CD4-positive, alpha-beta T cell treated with Interleukin-1 beta for 1 hour (primary cell): Measurements from ENCODE around the gene AAGAB.
"Not testable (repeated sequence)": the region's sequence is repeated elsewhere in the genome, so short reads cannot be mapped to it uniquely, and the experiment has no call there.

ENCODE experiments used
- DNase-seq, 2 donors: peaks; one replicate each; pipeline ENCODE4 v3.0.0-alpha.2; 2020 to 2022

Gene AAGAB

DNA sequence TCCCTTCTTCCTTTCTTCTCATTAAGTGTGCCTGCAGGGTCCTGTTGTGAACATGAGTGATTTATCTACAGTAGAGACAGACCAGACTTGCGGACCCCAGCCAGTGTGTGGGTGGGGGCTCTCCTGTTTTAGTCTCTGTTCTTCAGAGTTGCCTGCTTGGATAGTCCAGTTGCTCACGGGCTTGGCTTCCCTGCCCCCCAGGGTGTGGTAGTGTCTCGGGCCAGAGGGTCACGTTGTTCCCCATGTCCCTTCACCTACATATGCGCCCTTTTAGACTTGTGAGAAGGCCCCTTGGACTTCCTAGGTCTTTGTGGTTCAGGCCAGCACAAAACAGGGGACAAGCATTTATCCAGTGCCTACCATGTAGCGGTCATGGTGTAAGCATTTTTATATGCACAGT, 85.8 kb downstream of the AAGAB start:
- DNase-seq = no peak

DNA sequence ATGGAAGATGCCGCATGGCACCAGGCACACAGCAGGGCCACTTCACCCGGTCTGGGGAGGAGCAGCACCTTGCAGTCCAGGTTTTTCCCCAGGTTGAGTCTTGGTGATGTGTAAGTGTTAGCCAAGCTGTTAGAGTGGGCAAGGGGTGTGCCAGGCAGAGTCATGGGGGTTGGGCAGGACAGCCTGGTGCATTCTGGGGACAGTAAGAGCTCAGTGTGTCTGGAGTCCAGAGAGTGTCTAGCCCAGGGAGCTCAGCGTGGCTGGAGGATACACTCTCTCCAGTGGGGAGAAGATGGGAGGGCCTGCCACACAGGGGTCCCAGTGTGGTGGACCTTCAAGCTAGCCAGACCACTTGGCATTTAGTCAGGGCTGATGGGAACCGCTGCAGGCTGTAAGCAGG, 87.4 kb downstream of the AAGAB start:
- DNase-seq = no peak

DNA sequence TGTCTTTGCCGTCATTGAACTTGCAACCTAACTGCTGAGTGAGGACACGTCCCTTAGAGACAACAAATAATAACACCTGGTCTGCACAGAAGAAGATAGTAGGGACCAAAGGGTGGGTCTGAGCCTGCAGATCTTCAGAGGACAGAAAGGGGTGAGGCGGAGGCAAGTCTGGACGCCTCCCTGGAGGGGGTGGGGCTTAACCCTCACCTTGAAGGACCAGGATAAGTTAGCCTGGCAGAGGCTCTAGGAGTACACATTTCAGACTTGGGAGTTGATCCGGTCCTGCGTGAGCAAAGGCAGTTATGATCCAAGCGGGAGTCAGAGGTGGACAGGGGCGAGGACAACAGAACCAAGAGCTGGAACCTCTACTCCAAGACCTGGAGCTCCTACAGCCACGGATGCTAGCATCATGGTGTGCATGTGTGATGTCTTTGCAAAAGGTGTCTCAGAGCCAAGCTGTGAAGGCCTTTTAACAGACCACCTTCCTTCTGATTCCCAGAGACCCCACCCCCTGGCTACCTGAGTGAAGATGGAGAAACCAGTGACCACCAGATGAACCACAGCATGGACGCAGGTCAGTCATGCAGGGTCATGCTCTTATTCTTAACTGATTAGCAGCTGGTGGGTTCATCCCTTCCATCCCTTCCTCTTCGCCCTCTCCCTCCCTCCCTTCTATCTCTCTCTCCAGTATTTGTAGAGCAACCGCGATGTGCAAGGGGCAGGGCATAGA, 88.0 kb downstream of the AAGAB start:
- DNase-seq = no peak

DNA sequence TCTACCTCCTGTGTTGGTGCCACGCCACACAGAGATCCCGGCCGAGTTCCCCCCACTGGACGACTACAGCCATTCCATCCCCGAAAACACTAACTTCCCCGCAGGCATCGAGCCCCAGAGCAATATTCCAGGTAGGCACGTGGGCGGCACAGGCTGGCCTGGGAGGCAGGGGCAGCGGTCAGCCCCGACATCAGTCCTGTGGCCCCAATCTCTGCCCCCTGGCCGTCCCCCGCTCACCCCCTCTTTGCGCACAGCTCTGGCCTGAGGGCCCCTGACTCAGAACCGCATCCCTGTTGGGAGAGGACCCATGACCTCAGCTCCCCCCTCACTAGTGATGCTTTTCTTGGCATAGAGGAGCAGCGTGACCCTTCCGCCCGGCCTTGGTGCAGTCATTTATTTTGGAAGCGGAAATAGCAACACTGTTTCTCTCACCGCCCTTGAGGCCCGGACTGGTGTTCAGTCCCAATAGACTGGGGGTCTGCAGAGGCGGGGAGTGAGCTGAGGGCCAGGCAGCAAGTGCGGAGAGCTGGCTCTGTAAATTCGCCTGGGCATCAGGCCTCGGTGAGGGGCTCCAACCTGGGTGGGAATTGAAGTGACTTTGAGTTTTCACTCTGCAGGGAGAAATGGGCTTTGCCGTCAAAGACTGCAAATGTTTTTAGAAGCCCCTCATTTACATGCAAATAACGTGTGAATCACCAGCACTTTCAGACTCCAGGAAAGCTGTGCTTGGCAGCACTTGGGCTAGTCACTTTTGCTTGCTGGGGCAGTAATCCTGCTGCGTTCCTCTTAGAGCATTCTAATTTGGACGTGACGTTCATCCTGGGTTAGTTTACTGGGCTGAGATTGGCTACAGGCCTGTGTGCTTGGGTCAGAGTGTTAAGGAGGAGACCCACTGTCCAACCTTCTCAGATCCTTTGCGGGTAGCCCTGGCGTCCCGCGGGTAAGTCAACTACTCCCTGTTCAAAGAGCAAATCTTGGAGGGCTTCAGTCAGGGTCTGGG, 88.9 kb downstream of the AAGAB start:
- DNase-seq = no peak

DNA sequence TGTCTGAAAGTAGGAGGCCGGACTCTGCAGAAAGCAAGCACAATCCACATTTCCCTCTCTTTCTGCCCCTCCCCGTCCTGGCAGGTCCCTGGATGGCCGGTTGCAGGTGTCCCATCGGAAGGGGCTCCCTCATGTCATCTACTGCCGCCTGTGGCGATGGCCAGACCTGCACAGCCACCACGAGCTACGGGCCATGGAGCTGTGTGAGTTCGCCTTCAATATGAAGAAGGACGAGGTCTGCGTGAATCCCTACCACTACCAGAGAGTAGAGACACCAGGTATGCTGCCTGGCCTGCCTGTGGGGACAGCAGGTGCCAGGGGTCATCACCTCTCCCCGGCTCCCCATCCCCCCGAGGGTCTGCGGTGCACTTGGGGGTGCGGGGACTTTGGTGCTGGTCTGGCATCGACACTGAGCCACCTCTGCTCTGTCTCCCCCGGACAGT, 89.6 kb downstream of the AAGAB start:
- DNase-seq = no peak

DNA sequence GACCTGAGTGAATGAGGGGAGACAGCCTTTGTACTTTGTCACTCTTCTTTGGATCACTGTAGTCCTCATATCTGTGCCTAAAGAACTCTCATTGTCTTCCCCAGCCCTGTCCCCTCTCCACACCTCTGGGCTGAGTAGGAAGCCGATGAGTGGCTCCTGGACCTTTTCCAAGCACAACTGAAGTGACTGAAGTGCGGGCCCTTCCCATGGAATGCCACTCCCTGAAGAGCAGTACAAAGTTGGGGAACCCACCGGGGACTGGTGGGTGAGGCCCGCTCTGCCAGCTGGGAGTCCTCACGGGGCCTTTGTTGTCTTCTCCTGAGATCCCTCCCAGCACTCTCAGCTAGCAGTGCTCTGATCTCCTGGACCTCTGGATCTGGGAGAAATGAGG, 90.1 kb downstream of the AAGAB start:
- DNase-seq = no peak

DNA sequence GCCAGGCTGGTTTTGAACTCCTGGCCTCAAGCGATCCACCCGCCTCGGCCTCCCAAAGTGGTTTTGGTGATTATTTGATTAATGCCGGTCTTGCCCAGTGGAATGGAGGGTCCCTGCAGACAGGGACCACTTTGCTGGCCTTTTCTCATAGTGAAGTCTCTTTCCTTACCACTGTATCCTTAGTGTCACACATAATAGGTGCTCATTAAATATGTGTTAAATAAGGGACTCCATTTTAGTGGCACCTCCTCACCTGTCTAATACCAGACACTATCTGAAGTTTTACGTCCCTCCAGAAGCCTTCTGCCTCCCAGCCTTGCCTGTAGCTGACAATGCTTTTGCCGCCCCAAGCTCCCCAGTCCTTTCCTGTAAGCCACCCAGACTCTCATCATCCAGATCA, 91.3 kb downstream of the AAGAB start:
- DNase-seq = no peak

DNA sequence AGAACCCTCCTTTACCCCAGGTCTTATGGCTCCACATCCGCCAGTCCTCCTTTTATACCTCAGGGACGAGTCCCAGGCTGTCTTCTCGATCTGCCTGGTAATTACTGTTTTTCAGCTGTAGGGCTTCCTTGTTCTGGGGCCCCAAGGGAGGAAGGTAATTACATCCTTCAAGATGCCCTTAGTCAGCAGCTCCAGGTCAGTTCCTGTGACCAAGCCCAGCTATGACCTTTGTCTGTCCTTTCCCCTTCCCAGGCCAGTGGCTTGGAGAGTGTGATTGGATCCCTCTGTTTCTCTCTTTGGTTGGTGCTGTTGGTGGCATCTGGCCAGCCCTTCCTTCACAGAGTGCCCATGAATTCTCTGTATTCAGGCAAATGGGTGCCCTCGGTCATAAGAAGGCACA, 92.6 kb downstream of the AAGAB start:
- DNase-seq = no peak

DNA sequence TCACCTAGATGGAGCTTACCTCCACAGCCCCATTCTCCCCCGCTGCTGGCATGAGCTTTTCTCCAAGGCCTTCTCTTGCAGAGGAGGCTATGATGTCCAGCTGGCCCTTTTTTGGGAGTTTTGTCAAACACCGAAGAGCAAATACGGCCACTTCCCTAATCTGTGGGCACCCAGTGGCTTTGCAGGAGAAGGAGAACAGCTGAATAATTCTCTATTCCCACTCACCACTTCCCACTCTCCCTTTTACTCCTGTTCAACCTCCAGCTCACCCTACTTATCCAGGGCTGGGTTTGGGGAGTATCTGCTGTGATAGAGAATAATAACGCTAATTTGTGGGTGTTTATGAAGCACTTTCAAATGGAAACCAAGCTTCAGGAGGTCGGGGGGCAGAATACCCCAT, 93.0 kb downstream of the AAGAB start:
- no peak for DNase-seq

DNA sequence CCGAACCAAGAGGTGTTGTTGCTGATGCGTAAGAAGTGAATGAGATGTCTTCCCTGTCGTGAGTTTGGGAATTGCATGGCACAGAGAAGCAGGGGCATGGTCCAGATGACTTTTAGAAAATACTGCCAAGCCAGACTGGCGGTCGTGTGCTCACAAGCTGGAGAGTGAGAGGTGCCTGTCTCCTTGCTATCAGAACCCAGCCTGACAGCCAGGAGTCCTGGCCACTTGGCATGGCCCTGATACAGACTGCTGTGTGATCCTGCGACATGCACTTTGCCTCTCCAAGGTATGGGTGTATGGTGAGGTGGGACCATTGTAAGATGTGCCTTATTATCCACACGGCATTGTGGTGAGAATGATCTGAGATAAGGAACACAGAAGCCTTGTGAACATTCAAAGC, 96.1 kb downstream of the AAGAB start:
- no peak for DNase-seq

DNA sequence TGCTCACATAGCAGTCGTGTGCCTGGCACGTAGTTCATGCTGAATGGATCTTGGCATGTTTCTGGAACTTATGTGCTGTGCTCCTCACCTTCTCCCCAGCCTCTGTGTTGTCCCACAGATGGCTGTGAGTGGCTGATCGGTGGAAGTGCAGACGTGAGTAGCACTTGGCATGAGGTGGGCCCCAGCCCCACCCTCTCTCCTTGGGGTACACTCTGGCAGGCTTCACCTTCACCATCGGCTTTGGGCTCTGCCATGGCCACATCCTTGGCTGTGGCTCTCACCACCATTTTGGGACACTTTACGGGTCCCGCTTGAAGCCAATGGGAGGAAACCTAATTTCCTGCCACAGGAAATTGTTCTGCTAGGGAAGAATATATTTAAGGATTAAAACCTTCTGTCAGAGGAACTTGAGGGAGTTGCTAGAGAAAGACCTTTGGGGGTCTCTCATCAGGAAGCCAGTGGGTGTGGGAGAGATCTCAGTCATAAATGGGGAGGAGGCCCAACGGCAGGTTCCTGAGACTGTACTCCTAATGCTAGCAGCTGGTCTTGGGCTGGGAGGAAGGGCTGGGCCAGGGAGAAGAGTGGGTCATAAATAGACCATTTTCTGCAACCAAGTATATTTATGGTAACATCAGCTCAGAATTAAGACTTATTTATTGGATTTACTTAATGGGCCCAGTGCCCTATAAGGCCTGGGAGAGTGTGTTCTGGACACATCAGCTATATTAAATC, 96.8 kb downstream of the AAGAB start:
- no peak for DNase-seq

DNA sequence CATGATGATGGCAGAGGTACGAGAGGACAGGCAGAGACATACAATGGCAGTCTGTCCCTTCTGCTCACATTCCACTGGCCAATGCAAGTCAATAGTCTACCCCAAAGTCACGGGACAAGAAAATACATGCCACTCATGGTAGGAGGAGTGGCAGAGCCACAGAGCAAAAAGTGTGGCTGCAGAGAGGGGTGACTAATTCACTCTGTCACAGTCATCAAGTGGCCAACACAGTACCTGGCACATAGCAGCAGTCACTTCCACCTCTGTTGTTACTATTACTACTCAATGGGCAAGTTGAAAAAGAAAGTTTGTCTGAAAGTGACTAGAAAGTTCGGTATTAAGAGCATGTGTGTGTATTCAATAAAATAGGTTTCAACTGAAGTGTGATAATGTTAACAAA, 97.6 kb downstream of the AAGAB start:
- DNase-seq = no peak

DNA sequence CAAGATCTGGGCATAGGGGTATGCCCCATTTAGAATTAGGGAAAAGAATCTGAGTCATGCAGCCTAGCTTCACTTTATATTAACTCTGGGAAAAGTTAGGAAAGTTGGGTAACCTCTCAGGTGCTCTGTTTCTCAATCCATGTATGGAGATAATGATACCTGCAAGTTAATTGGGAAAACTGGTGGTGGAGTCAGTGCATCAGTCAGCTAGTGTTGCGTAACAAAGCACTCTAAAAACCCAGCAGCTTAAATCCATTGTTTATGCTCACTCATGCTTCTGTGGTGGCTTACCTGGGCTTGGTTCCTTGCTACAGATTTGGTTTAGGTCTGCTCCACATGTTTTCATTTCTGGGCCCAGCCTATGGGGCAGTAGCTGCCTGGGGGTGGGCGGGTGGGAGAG, 98.0 kb downstream of the AAGAB start:
- DNase-seq = no peak

DNA sequence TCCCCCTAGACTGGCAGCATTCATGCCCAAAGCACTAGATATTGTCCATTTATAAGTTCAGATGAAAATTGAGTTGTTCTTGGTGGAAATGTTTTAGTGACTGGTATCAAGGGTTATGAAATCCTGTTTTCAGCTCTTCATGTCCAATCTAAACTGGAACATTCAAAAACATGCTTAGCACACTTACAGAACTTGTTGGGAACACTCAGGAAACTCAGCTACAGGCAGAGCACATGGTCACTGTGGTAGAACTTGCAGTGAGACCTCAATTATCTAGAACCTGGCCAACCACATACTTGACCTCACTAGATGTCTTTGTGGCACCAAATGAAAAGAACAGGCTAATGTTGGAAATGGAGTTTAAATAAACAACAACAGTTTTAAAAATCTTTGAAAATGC, 100.2 kb downstream of the AAGAB start:
- DNase-seq = no peak

DNA sequence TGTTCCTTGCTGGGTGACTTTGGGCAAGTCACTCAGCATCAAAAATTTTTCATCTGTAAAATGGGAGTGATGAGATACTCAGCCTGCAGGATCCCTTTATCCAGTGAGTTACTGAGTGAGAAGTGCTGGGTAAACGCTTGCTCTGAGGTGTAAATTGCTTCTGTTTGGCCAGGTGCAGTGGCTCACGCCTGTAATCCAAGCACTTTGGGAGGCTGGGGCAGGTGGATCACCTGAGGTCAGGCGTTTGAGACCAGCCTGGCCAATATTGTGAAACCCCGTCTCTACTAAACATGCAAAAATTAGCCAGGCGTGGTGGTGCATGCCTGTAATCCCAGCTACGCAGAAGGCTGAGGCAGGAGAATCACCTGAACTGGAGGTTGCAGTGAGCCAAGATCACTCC, 101.4 kb downstream of the AAGAB start:
- not testable (repeated sequence) for DNase-seq

DNA sequence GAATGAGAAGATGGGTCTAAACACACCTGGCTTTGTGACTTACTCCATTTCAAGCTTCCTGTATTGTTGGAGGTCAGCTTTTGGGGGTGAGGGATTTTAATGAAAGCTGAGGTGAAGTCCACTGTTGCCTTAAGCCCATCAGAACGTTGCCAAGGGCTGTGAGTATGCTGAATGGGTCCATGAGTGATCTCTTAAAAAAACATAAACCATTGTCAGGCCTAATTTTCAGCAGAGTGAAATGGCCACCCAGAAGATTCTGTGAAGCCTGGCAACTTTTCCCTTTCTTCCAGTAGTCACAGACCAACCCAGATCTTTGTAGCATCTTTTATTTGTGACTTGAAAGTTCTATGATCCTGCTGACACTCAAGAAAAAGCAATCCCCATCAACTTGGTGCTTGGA, 102.0 kb downstream of the AAGAB start:
- no peak for DNase-seq
